BJ (cell line): Measurements from ENCODE around the gene SBNO1. TPM values are rescaled to one million over a fixed set of nuclear protein-coding genes. Genes with fewer than 3 reads are reported as not detected.

Experiments
- CTCF ChIA-PET: fragments of 350-600 bp; formaldehyde crosslinking; extraction: SDS; loops from one replicate; lab custom pipeline; 2021; ENCODE audit warnings: antibody characterized with exemption, inconsistent platforms; lab: Yijun Ruan, JAX
- POLR2A ChIA-PET: fragments of 300-600 bp; sonication (Branson Sonifier 250); formaldehyde crosslinking; extraction: SDS; loops from one replicate; lab custom pipeline; 2021; ENCODE audit warnings: antibody characterized with exemption; lab: Charles Lee
- DNase-seq: peaks from one replicate; pipeline ENCODE4 v3.0.0-alpha.2; 2011; ENCODE audit warnings: low read depth
- H3K27me3 ChIP-seq: 2 replicates; pipeline ENCODE4 v1.6.0; 2011; ENCODE audit warnings: low read length; ENCODE audit not compliant: control insufficient read depth, insufficient read depth
- H3K36me3 ChIP-seq: 2 replicates; pipeline ENCODE4 v1.5.1; 2011; ENCODE audit warnings: low read length; ENCODE audit not compliant: control insufficient read depth, insufficient read depth
- H3K4me3 ChIP-seq: 2 replicates; pipeline ENCODE4 v1.5.1; 2011; ENCODE audit warnings: low read depth, mild to moderate bottlenecking, control low read depth, low read length
- polyA plus RNA-seq: library from polyadenylated mRNA; depleted of rRNA; stranded (reverse); fragments of >200 nt; gene quantifications from 2 replicates; pipeline ENCODE4 v1.2.3, GENCODE V29; 2011; rRNA removed
- small RNA-seq: library from RNA; depleted of rRNA; stranded (forward); fragments of <200 nt; gene quantifications from one replicate; pipeline ENCODE3, GENCODE V24; 2012; ENCODE audit warnings: low replicate concordance, low read depth; ENCODE audit not compliant: insufficient read length
- TF ChIP-seq, protein P1 (sequence below): IDR thresholded peaks from 2 replicates; pipeline ENCODE4 v1.5.1; 2011; ENCODE audit warnings: low read depth, mild to moderate bottlenecking, control low read depth, inconsistent platforms, low read length, moderate library complexity; ENCODE audit not compliant: insufficient read depth

SBNO1 gene
- polyA plus RNA-seq, 1 experiment: 4.8 TPM

DNA sequence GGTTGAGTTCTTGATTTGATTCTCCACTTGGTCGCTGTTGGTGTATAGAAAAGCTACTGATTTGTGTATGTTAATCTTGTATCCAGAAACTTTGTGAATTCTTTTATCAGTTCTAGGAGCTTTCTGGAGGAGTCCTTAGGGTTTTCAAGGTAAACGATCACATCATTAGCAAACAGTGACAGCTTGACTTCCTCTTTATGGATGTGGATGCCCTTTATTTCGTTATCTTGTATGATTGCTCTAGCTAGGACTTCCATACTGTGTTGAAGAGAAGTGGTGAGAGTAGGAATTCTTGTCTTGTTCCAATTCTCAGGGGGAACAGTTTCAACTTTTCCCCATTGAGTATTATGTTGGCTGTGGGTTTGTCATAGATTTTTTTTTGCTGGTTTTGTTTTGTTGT lies 119.0 kb downstream of the SBNO1 start:
- CTCF ChIA-PET: interaction anchor here (1.5 kb wide), 1 partner anchor 8 kb away, joined by 4 read pairs; no protein-coding TSS in a partner anchor

DNA sequence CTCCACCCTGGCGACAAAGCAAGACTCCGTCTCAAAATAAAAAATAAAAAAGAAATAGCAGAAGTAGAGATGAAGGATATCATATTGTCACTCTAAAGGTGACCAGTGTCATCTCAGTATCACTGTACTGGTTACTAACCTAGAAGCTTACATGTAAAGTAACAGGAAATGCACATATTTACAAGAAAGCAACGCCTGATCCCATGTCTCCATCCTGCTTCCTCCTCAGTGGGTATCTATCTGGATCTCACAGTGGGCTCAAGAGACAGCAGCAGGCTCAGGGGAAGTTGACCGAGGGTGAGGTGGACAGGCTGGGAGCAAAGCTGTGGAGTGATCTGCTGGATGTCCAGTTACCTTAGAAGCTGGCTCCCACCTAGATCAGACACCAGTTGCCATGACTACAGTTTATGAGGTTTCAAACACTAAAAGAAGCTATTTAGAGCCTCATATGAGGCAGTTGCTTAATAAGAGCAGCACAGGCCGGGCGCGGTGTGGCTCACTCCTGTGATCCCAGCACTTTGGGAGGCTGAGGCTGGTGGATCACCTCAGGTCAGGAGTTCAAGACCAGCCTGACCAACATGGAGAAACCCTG lies 120.9 kb downstream of the SBNO1 start:
- no peak for DNase-seq
- TF ChIP-seq, protein P1, sequence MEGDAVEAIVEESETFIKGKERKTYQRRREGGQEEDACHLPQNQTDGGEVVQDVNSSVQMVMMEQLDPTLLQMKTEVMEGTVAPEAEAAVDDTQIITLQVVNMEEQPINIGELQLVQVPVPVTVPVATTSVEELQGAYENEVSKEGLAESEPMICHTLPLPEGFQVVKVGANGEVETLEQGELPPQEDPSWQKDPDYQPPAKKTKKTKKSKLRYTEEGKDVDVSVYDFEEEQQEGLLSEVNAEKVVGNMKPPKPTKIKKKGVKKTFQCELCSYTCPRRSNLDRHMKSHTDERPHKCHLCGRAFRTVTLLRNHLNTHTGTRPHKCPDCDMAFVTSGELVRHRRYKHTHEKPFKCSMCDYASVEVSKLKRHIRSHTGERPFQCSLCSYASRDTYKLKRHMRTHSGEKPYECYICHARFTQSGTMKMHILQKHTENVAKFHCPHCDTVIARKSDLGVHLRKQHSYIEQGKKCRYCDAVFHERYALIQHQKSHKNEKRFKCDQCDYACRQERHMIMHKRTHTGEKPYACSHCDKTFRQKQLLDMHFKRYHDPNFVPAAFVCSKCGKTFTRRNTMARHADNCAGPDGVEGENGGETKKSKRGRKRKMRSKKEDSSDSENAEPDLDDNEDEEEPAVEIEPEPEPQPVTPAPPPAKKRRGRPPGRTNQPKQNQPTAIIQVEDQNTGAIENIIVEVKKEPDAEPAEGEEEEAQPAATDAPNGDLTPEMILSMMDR: no peak
- Histone ChIP-seq H3K4me3 (no peak overlapping the region), H3K36me3 (0 out of 2 replicates have a peak, but pooled peaks cover 2% of the 10 kb centered on the region), H3K27me3 (no peaks in the 10 kb centered on the region)
- ChIA-PET CTCF (interaction anchor here (4.1 kb wide), 1 partner anchor 200 kb away, joined by 29 read pairs; no protein-coding TSS in a partner anchor), POLR2A (interaction anchor here (0.6 kb wide), 1 partner anchor 844 kb away, joined by 3 read pairs; no protein-coding TSS in a partner anchor)

More for the DNA sequence above, 119.0 kb downstream of the SBNO1 start:
- POLR2A ChIA-PET: no interaction called here
- no peak for DNase-seq
- peaks cover 3% of the 10 kb centered on the region; the same call in 1 of the 2 replicates for H3K36me3 ChIP-seq
- H3K27me3 ChIP-seq: no peaks in the 10 kb centered on the region
- no peak overlapping the region for H3K4me3 ChIP-seq
- TF ChIP-seq, protein P1: no peak

DNA sequence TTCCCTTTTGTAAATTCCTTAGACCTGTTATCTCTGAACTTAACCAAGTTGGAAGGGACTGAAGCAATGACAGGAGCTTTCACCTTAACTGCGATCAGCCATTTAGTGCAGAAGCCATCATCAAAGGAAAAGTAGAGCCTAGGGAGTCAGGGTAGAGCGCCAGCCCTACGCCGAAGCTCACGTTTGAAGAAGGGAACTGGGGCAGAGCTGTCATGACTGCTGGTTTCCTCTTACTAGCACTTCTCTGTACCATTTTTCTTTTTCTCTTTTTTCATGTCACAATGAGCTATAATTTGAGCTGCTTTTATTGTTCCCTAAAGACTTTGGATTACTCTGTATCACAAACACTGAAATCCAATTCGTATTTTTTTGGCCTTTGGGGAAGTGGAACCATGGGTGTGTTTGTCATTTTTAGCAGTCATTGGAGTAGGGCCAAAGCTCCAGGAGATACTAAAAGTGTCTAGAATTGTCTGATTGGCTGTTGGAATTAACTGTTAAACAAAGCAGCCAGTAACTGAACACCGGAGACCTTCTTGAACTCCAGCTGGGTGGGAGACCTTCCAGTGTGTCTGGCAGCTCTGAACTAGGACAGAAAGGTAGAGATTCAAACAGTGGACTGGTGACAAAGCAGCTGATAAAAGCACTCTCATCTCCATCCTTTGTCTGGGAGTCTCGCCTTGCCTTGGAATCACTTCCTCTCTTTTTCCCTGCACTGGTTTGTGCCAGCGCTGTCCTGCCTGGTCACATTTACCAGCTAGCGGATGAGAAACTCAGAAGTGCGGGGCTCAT lies 122.3 kb downstream of the SBNO1 start:
- H3K4me3 ChIP-seq: no peak overlapping the region
- no peaks in the 10 kb centered on the region for H3K27me3 ChIP-seq
- no peaks in the 10 kb centered on the region for H3K36me3 ChIP-seq
- POLR2A ChIA-PET: interaction anchor here (1.0 kb wide), 1 partner anchor 9 kb away, joined by 4 read pairs; the partner anchor contains the start of genes MPHOSPH9 and MTRFR
- TF ChIP-seq, protein P1: no peak
- CTCF ChIA-PET: interaction anchor here (0.6 to 4.1 kb wide), 3 partner anchors 199 to 213 kb away, joined by 3 to 29 read pairs (median 3); no protein-coding TSS in a partner anchor
- no peak for DNase-seq

Small RNA genes within 50 kb of the gene (small RNA-seq; reads per million reads assigned to genes)
- gene RF00019 (not detected), gene RNA5SP375 (not detected)

Other genes starting within 250 kb of the SBNO1 start
- 0.83 and 1.3 TPM in 2 replicates for gene PITPNM2, start 213.8 kb downstream of the SBNO1 start, polyA plus RNA-seq
- 7.6 and 13.1 TPM in 2 replicates for gene MPHOSPH9, start 131.7 kb downstream of the SBNO1 start, polyA plus RNA-seq
- gene MTRFR, start 131.4 kb downstream of the SBNO1 start, polyA plus RNA-seq: 11.6 and 12.7 TPM in 2 replicates
- 225 and 388 TPM in 2 replicates for gene CDK2AP1, start 93.0 kb downstream of the SBNO1 start, polyA plus RNA-seq
- 38.0 and 38.6 TPM in 2 replicates for gene KMT5A, start 19.3 kb upstream of the SBNO1 start, polyA plus RNA-seq
- gene RILPL2, start 71.8 kb upstream of the SBNO1 start, polyA plus RNA-seq: 6.7 and 6.8 TPM in 2 replicates
- 7.5 and 8.1 TPM in 2 replicates for gene SNRNP35, start 93.3 kb upstream of the SBNO1 start, polyA plus RNA-seq
- 19.1 and 22.3 TPM in 2 replicates for gene RILPL1, start 168.9 kb upstream of the SBNO1 start, polyA plus RNA-seq
- 167 and 282 TPM in 2 replicates for gene TMED2, start 219.7 kb upstream of the SBNO1 start, polyA plus RNA-seq
- gene DDX55, start 237.3 kb upstream of the SBNO1 start, polyA plus RNA-seq: 13.0 and 13.8 TPM in 2 replicates